ENCODE measurements around the gene ATP11A.

Gene ATP11A

DNA sequence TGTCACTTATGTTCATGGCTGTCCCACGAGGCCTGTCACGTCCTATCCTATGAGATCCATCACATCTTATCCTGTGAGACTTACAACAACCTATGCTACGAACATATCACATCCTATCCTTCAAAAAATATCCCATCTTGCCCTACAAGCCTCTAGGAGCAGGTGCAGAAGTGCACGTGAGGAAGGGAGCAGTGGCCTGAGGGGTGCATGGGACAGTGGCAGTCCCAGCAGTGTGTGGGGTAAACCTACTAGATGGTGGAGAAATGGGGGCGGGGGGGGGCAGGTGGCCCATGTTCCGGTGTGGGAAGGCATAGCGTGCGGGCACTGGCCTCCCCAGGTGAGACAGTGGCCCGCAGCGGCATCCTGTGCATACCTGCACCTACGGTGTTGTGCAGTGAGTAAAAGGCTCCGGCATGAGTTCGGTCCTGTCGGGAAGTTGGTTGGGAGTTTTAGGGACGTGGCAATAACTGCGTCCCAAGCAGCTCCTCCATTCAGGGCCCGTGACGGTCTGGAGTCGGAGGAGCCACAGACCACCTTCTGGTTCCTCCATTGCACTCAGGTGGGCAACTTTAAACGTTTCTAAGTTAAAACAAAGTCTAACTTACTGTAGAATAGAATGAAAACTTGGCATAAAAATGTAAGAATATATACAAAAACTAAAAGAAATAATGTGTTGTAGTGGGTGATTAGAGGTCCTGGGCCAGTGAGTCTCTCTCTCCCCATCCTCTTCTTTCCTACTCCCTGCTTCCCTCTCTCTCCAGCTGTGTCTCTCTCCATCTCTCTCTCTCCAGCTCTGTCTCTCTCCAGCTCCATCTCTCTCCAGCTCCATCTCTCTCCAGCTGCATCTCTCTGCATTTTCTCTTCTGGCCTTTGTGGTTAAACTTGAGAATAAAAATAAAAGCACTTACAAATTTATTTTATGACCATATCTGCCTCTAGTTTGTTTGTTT is 42.1 kb downstream of the ATP11A start:
- no peak overlapping the region for H3K4me2 ChIP-seq (ENCODE audit: low read length)
- no peak overlapping the region for H3K18ac ChIP-seq (ENCODE audit: low read length)
- no peak overlapping the region for H3K4ac ChIP-seq (ENCODE audit: low read depth, low read length)
- H3K9ac ChIP-seq (ENCODE audit: low read length) = no peak overlapping the region
- H3K27me3 ChIP-seq (ENCODE audit: insufficient read depth, low read length) = no peaks in the 10 kb centered on the region
- WGBS (ENCODE audit: extremely low coverage, insufficient coverage, insufficient read length) = no CpG with 5 or more reads among the region's 20 CpGs
- H2BK5ac ChIP-seq (ENCODE audit: low read depth, low read length, poor library complexity) = no peak overlapping the region
- H4K12ac ChIP-seq (ENCODE audit: low read depth, low read length) = no peak overlapping the region
- no peak overlapping the region for H2AFZ ChIP-seq (ENCODE audit: insufficient read depth, low read length, poor library complexity)
- H3K79me2 ChIP-seq (ENCODE audit: control insufficient read depth, insufficient read depth, low read length, poor library complexity) = peaks cover 3% of the 10 kb centered on the region
- no peaks in the 10 kb centered on the region for H3K9me3 ChIP-seq (ENCODE audit: insufficient read depth, low read depth, low read length)
- no peak overlapping the region for H3K27ac ChIP-seq (ENCODE audit: low read depth, low read length)
- no peak overlapping the region for H4K8ac ChIP-seq (ENCODE audit: low read depth, low read length)
- H3K4me3 ChIP-seq (ENCODE audit: low read depth, low read length) = no peak overlapping the region
- no peaks in the 10 kb centered on the region for H3K36me3 ChIP-seq (ENCODE audit: control insufficient read depth in 1 of 2, insufficient read depth in 2 of 2, low read length in 2 of 2)
- H3K79me1 ChIP-seq (ENCODE audit: low read length) = no peaks in the 10 kb centered on the region
- H2BK120ac ChIP-seq (ENCODE audit: insufficient read depth, low read length, poor library complexity) = no peak overlapping the region
- no peak overlapping the region for H3K14ac ChIP-seq (ENCODE audit: low read length)
- H4K91ac ChIP-seq (ENCODE audit: low read depth, low read length) = no peak overlapping the region
- H3K23ac ChIP-seq (ENCODE audit: low read length) = no peak overlapping the region
- H2BK12ac ChIP-seq (ENCODE audit: low read length) = no peak overlapping the region
- H2AK5ac ChIP-seq (ENCODE audit: low read length) = no peak overlapping the region
- peaks cover 0 to 5% of the 10 kb centered on the region in 2 experiments for H3K4me1 ChIP-seq (ENCODE audit: control insufficient read depth in 1 of 2, insufficient read depth in 2 of 2, low read length in 2 of 2)
- peak; percentile 63 to 66 for DNase-seq

GRCh38 chr13:112732679-112733078 is 42.8 kb downstream of the ATP11A start:
- Histone ChIP-seq H4K12ac (ENCODE audit: low read depth, low read length) (no peak overlapping the region), H3K27ac (ENCODE audit: low read depth, low read length) (no peak overlapping the region), H4K8ac (ENCODE audit: low read depth, low read length) (no peak overlapping the region), H3K18ac (ENCODE audit: low read length) (no peak overlapping the region), H3K4me3 (ENCODE audit: low read depth, low read length) (no peak overlapping the region), H2BK120ac (ENCODE audit: insufficient read depth, low read length, poor library complexity) (no peak overlapping the region), H3K4me2 (ENCODE audit: low read length) (no peak overlapping the region), H3K4me1 (ENCODE audit: control insufficient read depth in 1 of 2, insufficient read depth in 2 of 2, low read length in 2 of 2) (peaks cover 0 to 5% of the 10 kb centered on the region in 2 experiments), H3K79me1 (ENCODE audit: low read length) (no peaks in the 10 kb centered on the region), H2AFZ (ENCODE audit: insufficient read depth, low read length, poor library complexity) (no peak overlapping the region), H2BK5ac (ENCODE audit: low read depth, low read length, poor library complexity) (no peak overlapping the region), H2AK5ac (ENCODE audit: low read length) (no peak overlapping the region), H3K27me3 (ENCODE audit: insufficient read depth, low read length) (no peaks in the 10 kb centered on the region), H3K14ac (ENCODE audit: low read length) (no peak overlapping the region), H3K4ac (ENCODE audit: low read depth, low read length) (no peak overlapping the region), H2BK12ac (ENCODE audit: low read length) (no peak overlapping the region), H4K91ac (ENCODE audit: low read depth, low read length) (no peak overlapping the region), H3K36me3 (ENCODE audit: control insufficient read depth in 1 of 2, insufficient read depth in 2 of 2, low read length in 2 of 2) (no peaks in the 10 kb centered on the region), H3K23ac (ENCODE audit: low read length) (no peak overlapping the region), H3K9me3 (ENCODE audit: insufficient read depth, low read depth, low read length) (no peaks in the 10 kb centered on the region), H3K9ac (ENCODE audit: low read length) (no peak overlapping the region), H3K79me2 (ENCODE audit: control insufficient read depth, insufficient read depth, low read length, poor library complexity) (peaks cover 3% of the 10 kb centered on the region)
- no peak for DNase-seq
- no CpG with 5 or more reads among the region's 10 CpGs for WGBS (ENCODE audit: extremely low coverage, insufficient coverage, insufficient read length)

- Histone ChIP-seq H2BK12ac (ENCODE audit: low read length) (no peak overlapping the region), H4K12ac (ENCODE audit: low read depth, low read length) (no peak overlapping the region), H3K79me2 (ENCODE audit: control insufficient read depth, insufficient read depth, low read length, poor library complexity) (peaks cover 2% of the 10 kb centered on the region), H3K27ac (ENCODE audit: low read depth, low read length) (no peak overlapping the region), H3K23ac (ENCODE audit: low read length) (no peak overlapping the region), H3K18ac (ENCODE audit: low read length) (no peak overlapping the region), H2AK5ac (ENCODE audit: low read length) (no peak overlapping the region), H3K4ac (ENCODE audit: low read depth, low read length) (no peak overlapping the region), H3K4me2 (ENCODE audit: low read length) (no peak overlapping the region), H3K14ac (ENCODE audit: low read length) (no peak overlapping the region), H4K91ac (ENCODE audit: low read depth, low read length) (no peak overlapping the region), H2BK120ac (ENCODE audit: insufficient read depth, low read length, poor library complexity) (no peak overlapping the region), H3K36me3 (ENCODE audit: control insufficient read depth in 1 of 2, insufficient read depth in 2 of 2, low read length in 2 of 2) (no peaks in the 10 kb centered on the region), H3K79me1 (ENCODE audit: low read length) (no peaks in the 10 kb centered on the region), H3K4me3 (ENCODE audit: low read depth, low read length) (no peak overlapping the region), H3K27me3 (ENCODE audit: insufficient read depth, low read length) (no peaks in the 10 kb centered on the region), H2AFZ (ENCODE audit: insufficient read depth, low read length, poor library complexity) (no peak overlapping the region), H3K9ac (ENCODE audit: low read length) (no peak overlapping the region), H4K8ac (ENCODE audit: low read depth, low read length) (no peak overlapping the region), H2BK5ac (ENCODE audit: low read depth, low read length, poor library complexity) (no peak overlapping the region), H3K4me1 (ENCODE audit: control insufficient read depth in 1 of 2, insufficient read depth in 2 of 2, low read length in 2 of 2) (peaks cover 0 to 5% of the 10 kb centered on the region in 2 experiments), H3K9me3 (ENCODE audit: insufficient read depth, low read depth, low read length) (no peaks in the 10 kb centered on the region)
- no CpG with 5 or more reads among the region's 6 CpGs for WGBS (ENCODE audit: extremely low coverage, insufficient coverage, insufficient read length)
- no peak for DNase-seq
Observed at GRCh38 chr13:112733112-112733511, 43.3 kb downstream of the ATP11A start.

DNA sequence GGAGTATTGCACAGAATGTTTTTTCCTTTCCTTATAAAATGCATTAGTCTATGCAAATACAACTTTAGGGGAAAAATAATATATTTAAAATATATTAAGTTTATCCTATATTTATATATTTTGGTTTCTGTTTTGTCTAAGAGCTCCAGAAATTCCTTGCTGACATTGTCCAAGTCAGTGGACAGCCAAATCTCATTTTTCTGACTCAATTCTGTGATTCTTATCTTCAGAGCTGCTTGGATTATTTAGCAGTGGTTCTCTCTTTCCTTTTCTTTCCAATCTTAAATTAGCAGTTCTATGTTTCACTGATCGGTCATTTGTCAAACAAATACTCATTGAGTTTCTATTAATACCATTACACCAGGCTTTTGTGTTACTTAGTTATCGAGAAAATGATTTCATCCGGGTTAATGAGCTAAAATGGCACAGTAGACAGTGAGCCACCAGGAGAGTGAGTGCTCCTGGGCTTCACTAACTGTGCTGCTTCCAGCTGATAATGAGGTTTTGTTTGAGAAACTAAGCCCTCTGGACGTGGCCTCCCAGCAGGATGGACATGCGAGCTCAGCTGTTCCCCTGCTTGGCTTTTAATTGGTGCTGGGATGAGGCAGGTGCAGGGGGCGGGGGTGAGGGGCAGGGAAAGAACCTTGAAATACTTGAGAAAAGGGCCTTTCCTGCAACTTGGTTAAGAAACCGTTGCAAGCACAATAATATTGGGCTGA is 44.0 kb downstream of the ATP11A start:
- H3K4me1 ChIP-seq (ENCODE audit: control insufficient read depth in 1 of 2, insufficient read depth in 2 of 2, low read length in 2 of 2) = peaks cover 0 to 5% of the 10 kb centered on the region in 2 experiments
- H3K9ac ChIP-seq (ENCODE audit: low read length) = no peak overlapping the region
- WGBS (ENCODE audit: extremely low coverage, insufficient coverage, insufficient read length) = no CpG with 5 or more reads among the region's 7 CpGs
- H3K79me2 ChIP-seq (ENCODE audit: control insufficient read depth, insufficient read depth, low read length, poor library complexity) = no peaks in the 10 kb centered on the region
- H3K18ac ChIP-seq (ENCODE audit: low read length) = no peak overlapping the region
- H3K79me1 ChIP-seq (ENCODE audit: low read length) = no peaks in the 10 kb centered on the region
- H3K23ac ChIP-seq (ENCODE audit: low read length) = no peak overlapping the region
- no peak overlapping the region for H3K4me2 ChIP-seq (ENCODE audit: low read length)
- H2BK12ac ChIP-seq (ENCODE audit: low read length) = no peak overlapping the region
- H3K4ac ChIP-seq (ENCODE audit: low read depth, low read length) = no peak overlapping the region
- no peaks in the 10 kb centered on the region for H3K27me3 ChIP-seq (ENCODE audit: insufficient read depth, low read length)
- H2BK120ac ChIP-seq (ENCODE audit: insufficient read depth, low read length, poor library complexity) = no peak overlapping the region
- no peaks in the 10 kb centered on the region for H3K36me3 ChIP-seq (ENCODE audit: control insufficient read depth in 1 of 2, insufficient read depth in 2 of 2, low read length in 2 of 2)
- H4K12ac ChIP-seq (ENCODE audit: low read depth, low read length) = no peak overlapping the region
- no peak overlapping the region for H3K4me3 ChIP-seq (ENCODE audit: low read depth, low read length)
- H2AFZ ChIP-seq (ENCODE audit: insufficient read depth, low read length, poor library complexity) = no peak overlapping the region
- no peak overlapping the region for H2BK5ac ChIP-seq (ENCODE audit: low read depth, low read length, poor library complexity)
- no peak overlapping the region for H3K27ac ChIP-seq (ENCODE audit: low read depth, low read length)
- H3K9me3 ChIP-seq (ENCODE audit: insufficient read depth, low read depth, low read length) = no peaks in the 10 kb centered on the region
- H4K91ac ChIP-seq (ENCODE audit: low read depth, low read length) = no peak overlapping the region
- no peak overlapping the region for H3K14ac ChIP-seq (ENCODE audit: low read length)
- H2AK5ac ChIP-seq (ENCODE audit: low read length) = no peak overlapping the region
- peak in 1 of 2 donors; percentile 49 for DNase-seq
- no peak overlapping the region for H4K8ac ChIP-seq (ENCODE audit: low read depth, low read length)
